H1 (cell line): ENCODE data around the gene KCNAB2. TPM values are rescaled to one million over a fixed set of nuclear protein-coding genes. Genes with fewer than 3 reads are reported as not detected.

ENCODE experiments used
- ASH2L ChIP-seq: fragments of 200-600, 300-600 bp; sonication (generic); IDR thresholded peaks from one replicate; pipeline ENCODE4 v1.7.1; 2017; ENCODE audit warnings: low read length
- CBX8 ChIP-seq: fragments of 300-800, 300-1000 bp; sonication (generic); IDR thresholded peaks from 2 replicates; pipeline ENCODE4 v1.7.1; 2016; ENCODE audit warnings: low read depth, low read length, borderline replicate concordance
- CHD1 ChIP-seq: IDR thresholded peaks from 2 replicates; pipeline ENCODE4 v1.6.1; 2012; ENCODE audit warnings: low read depth, low read length, improper control_type of control experiment
- CHD7 ChIP-seq: fragments of 300-600 bp; sonication (generic); IDR thresholded peaks from 2 replicates; pipeline ENCODE4 v1.7.1; 2012; ENCODE audit warnings: low read length, moderate library complexity, mild to moderate bottlenecking, inconsistent platforms; ENCODE audit not compliant: insufficient replicate concordance
- E2F6 ChIP-seq: IDR thresholded peaks from 2 replicates; pipeline ENCODE4 v1.6.1; 2012; ENCODE audit warnings: inconsistent platforms
- JUN ChIP-seq: IDR thresholded peaks from 2 replicates; pipeline ENCODE4 v1.6.1; 2011; ENCODE audit warnings: low read depth, mild to moderate bottlenecking, improper control_type of control experiment, low read length
- NANOG ChIP-seq: IDR thresholded peaks from 2 replicates; pipeline ENCODE4 v1.6.1; 2011; ENCODE audit warnings: low read length, low read depth, mild to moderate bottlenecking, inconsistent platforms; ENCODE audit not compliant: insufficient read depth, poor library complexity, severe bottlenecking
- POU5F1 ChIP-seq: IDR thresholded peaks from 2 replicates; pipeline ENCODE4 v1.6.1; 2011; ENCODE audit warnings: low read depth, mild to moderate bottlenecking, low read length, moderate library complexity
- SIRT6 ChIP-seq: IDR thresholded peaks from one replicate; pipeline ENCODE4 v1.7.1; 2012; ENCODE audit warnings: low read length, inconsistent platforms
- SP1 ChIP-seq: IDR thresholded peaks from 2 replicates; pipeline ENCODE4 v1.6.1; 2011; ENCODE audit warnings: low read depth, low read length
- SP2 ChIP-seq: IDR thresholded peaks from 2 replicates; pipeline ENCODE4 v1.6.1; 2012; ENCODE audit warnings: mild to moderate bottlenecking, low read length, inconsistent platforms
- SRF ChIP-seq: IDR thresholded peaks from 2 replicates; pipeline ENCODE4 v1.6.1; 2011; ENCODE audit warnings: mild to moderate bottlenecking, low read depth, low read length, moderate library complexity
- TBP ChIP-seq: IDR thresholded peaks from 2 replicates; pipeline ENCODE4 v1.6.1; 2011; ENCODE audit warnings: low read depth, low read length, improper control_type of control experiment
- polyA plus RNA-seq, 7 experiments: library from polyadenylated mRNA; depleted of rRNA in 3 of 7; stranded (reverse) in 5 of 7; unstranded in 2 of 7; fragments of >200 nt in 5 of 7; fragments of 200-250 nt in 2 of 7; gene quantifications; 1 replicate in 5 of 7; 2 replicates in 1 of 7; 4 replicates in 1 of 7; pipeline versions ENCODE4 v1.2.1 to v1.2.3, GENCODE V29; 2011 to 2013; ENCODE audit warnings: missing spikeins in 2 of 7, mixed read lengths in 2 of 7
- total RNA-seq: library from RNA; stranded (reverse); fragmentation: NEBNext Ultra II Directional; extraction: Animal tissue kit (Norgen Biotek cat#: 25700); gene quantifications from 2 replicates; pipeline ENCODE4 v1.2.1, GENCODE V29; 2021

The KCNAB2 gene
- total and polyA plus RNA-seq, 2 of the 8 experiments (the other 6 are each of a cell fraction or from before 2014, with no cell fraction given) = 4.5 to 7.0 TPM

- TF ChIP-seq CHD7 = no peak
- TF ChIP-seq POU5F1 = no peak
- no peak for TF ChIP-seq ASH2L
- no peak for TF ChIP-seq JUN
- no peak for TF ChIP-seq CBX8
- TF ChIP-seq SIRT6 = no peak
- no peak for TF ChIP-seq SRF
- TF ChIP-seq SP2 = no peak
- TF ChIP-seq TBP = no peak
- TF ChIP-seq CHD1 = no peak
- no peak for TF ChIP-seq NANOG
- TF ChIP-seq SP1 = no peak
- TF ChIP-seq E2F6 = no peak
Measured at GRCh38 chr1:6068073-6068472, 22.4 kb downstream of the KCNAB2 start (continued).
